Ectodermal cell (in vitro differentiated cells): ENCODE data around the gene DCLK2.
A peak's percentile ranks its signal among the peaks of the same experiment; 100 is the strongest.

Experiments
- H3K27ac ChIP-seq: 2 replicates; pipeline ENCODE4 v1.7.0; 2013; ENCODE audit warnings: mild to moderate bottlenecking, low read depth, low read length; ENCODE audit not compliant: insufficient read depth, poor library complexity, severe bottlenecking
- H3K27me3 ChIP-seq: 2 replicates; pipeline ENCODE4 v1.7.0; 2013; ENCODE audit warnings: mild to moderate bottlenecking, low read length; ENCODE audit not compliant: insufficient read depth, control insufficient read depth, poor library complexity, severe bottlenecking
- H3K36me3 ChIP-seq: one replicate; pipeline ENCODE4 v1.7.0; 2013; ENCODE audit warnings: low read length; ENCODE audit not compliant: control insufficient read depth, insufficient read depth
- H3K4me1 ChIP-seq: one replicate; pipeline ENCODE4 v1.7.0; 2013; ENCODE audit warnings: low read length; ENCODE audit not compliant: control insufficient read depth, insufficient read depth
- H3K4me3 ChIP-seq: 2 replicates; pipeline ENCODE4 v1.7.0; 2013; ENCODE audit warnings: low read depth, low read length, control low read depth; ENCODE audit not compliant: insufficient read depth
- H3K9me3 ChIP-seq: 2 replicates; pipeline ENCODE4 v1.7.0; 2013; ENCODE audit warnings: mild to moderate bottlenecking, low read length, moderate library complexity; ENCODE audit not compliant: control insufficient read depth
- WGBS, 2 experiments: methylation state at CpG; one replicate each; pipeline ENCODE4 v1.1.7; 2013; ENCODE audit warnings: missing lambda C conversion rate in 2 of 2; 5-methylcytosine and 5-hydroxymethylcytosine counted together

Gene DCLK2

GRCh38 chr4:150265806-150266205 is 187.6 kb downstream of the DCLK2 start:
- no peaks in the 10 kb centered on the region for H3K36me3 ChIP-seq
- no peak overlapping the region for H3K4me3 ChIP-seq
- H3K27ac ChIP-seq, result no peak overlapping the region
- H3K27me3 ChIP-seq, result no peaks in the 10 kb centered on the region
- 86 to 100% methylated on average over 1 of the region's 1 CpG for WGBS, 2 experiments
- no peaks in the 10 kb centered on the region for H3K9me3 ChIP-seq
- no peaks in the 10 kb centered on the region for H3K4me1 ChIP-seq

- no peak overlapping the region for H3K4me3 ChIP-seq
- WGBS, 2 experiments, result 83 to 92% methylated on average over 1 of the region's 1 CpG
- no peaks in the 10 kb centered on the region for H3K27me3 ChIP-seq
- H3K27ac ChIP-seq, result no peak overlapping the region
- no peaks in the 10 kb centered on the region for H3K9me3 ChIP-seq
- H3K4me1 ChIP-seq, result no peaks in the 10 kb centered on the region
- no peaks in the 10 kb centered on the region for H3K36me3 ChIP-seq
These were observed 190.2 kb downstream of the DCLK2 start for GRCh38 chr4:150268444-150268843.

- Histone ChIP-seq H3K27me3 (no peaks in the 10 kb centered on the region), H3K4me3 (no peak overlapping the region), H3K36me3 (no peaks in the 10 kb centered on the region), H3K4me1 (peaks cover 11% of the 10 kb centered on the region), H3K27ac (no peak overlapping the region), H3K9me3 (no peaks in the 10 kb centered on the region)
- WGBS, 2 experiments, result 68 to 72% methylated on average over 2 of the region's 2 CpGs
These were observed 200.0 kb downstream of the DCLK2 start for GRCh38 chr4:150278206-150278605.

- no peaks in the 10 kb centered on the region for H3K36me3 ChIP-seq
- H3K4me3 ChIP-seq, result no peak overlapping the region
- no peak overlapping the region for H3K27ac ChIP-seq
- no peaks in the 10 kb centered on the region for H3K27me3 ChIP-seq
- WGBS, 2 experiments, result 78 to 80% methylated on average over 9 of the region's 9 CpGs
- H3K9me3 ChIP-seq, result no peaks in the 10 kb centered on the region
- peaks cover 11% of the 10 kb centered on the region for H3K4me1 ChIP-seq
These were observed 202.0 kb downstream of the DCLK2 start for GRCh38 chr4:150280081-150280895.

- Histone ChIP-seq H3K36me3 (no peaks in the 10 kb centered on the region), H3K4me3 (no peak overlapping the region)
- WGBS, 2 experiments, result 91 to 97% methylated on average over 6 to 8 of the region's 8 CpGs
These were observed 202.7 kb downstream of the DCLK2 start for GRCh38 chr4:150280975-150281374.

DNA sequence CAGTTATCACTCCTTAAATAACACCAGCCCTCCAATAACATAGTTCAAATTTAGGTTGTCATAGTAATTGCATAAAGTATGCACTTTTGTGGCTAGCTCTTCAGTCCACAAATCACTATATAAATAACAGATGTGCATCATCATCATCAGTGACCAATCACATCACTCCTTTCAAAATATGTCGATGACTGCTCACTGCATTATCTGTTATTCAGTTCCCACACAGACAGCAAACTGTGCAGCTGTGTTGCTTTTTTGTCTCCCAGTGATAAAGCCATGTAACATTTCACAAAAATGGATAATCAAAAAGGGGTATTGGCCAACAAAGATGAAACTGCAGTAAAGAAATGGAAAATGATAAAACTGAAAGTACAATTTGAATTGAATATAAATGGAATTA is 205.4 kb downstream of the DCLK2 start:
- Histone ChIP-seq H3K27me3 (no peaks in the 10 kb centered on the region), H3K36me3 (no peaks in the 10 kb centered on the region), H3K27ac (no peak overlapping the region), H3K4me3 (no peak overlapping the region), H3K4me1 (peaks cover 11% of the 10 kb centered on the region), H3K9me3 (no peaks in the 10 kb centered on the region)
- 93 to 100% methylated on average over 1 of the region's 1 CpG for WGBS, 2 experiments

More at GRCh38 chr4:150280975-150281374, 202.7 kb downstream of the DCLK2 start:
- Histone ChIP-seq H3K9me3 (no peaks in the 10 kb centered on the region), H3K4me1 (peaks cover 11% of the 10 kb centered on the region), H3K27ac (no peak overlapping the region), H3K27me3 (no peaks in the 10 kb centered on the region)

- Histone ChIP-seq H3K27ac (no peak overlapping the region), H3K4me3 (no peak overlapping the region), H3K9me3 (no peaks in the 10 kb centered on the region), H3K27me3 (no peaks in the 10 kb centered on the region), H3K36me3 (no peaks in the 10 kb centered on the region), H3K4me1 (no peaks in the 10 kb centered on the region)
- 97 to 98% methylated on average over 6 of the region's 6 CpGs for WGBS, 2 experiments
These were observed 208.4 kb downstream of the DCLK2 start for GRCh38 chr4:150286656-150287055.

GRCh38 chr4:150289198-150289597 is 211.0 kb downstream of the DCLK2 start:
- H3K4me3 ChIP-seq, result no peak overlapping the region
- H3K9me3 ChIP-seq, result no peaks in the 10 kb centered on the region
- H3K36me3 ChIP-seq, result no peaks in the 10 kb centered on the region
- no peaks in the 10 kb centered on the region for H3K27me3 ChIP-seq
- H3K4me1 ChIP-seq, result no peaks in the 10 kb centered on the region
- H3K27ac ChIP-seq, result peak overlapping the region; percentile 6
- 92 to 95% methylated on average over 2 of the region's 2 CpGs for whole genome bisulfite sequencing, 2 experiments

DNA sequence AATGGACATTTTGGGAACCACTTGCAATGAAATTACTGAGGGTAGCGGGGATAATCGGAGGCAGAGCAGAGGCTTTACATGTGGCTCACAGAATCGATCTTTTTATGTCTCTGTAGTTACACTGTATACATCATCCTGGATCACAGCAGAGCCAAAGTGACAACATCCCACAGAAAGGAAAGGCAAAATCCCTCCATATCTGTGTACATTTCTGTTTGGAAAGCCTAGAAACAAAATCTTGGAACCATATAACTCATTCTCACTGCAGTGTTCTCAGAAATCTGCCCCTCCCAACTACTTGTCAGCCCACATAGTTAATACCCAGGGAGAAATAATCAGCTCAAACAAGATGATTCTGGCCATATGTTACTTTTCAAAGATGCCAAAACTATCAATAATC is 211.6 kb downstream of the DCLK2 start:
- Histone ChIP-seq H3K4me3 (no peak overlapping the region), H3K4me1 (no peaks in the 10 kb centered on the region), H3K27ac (no peak overlapping the region), H3K9me3 (no peaks in the 10 kb centered on the region), H3K36me3 (no peaks in the 10 kb centered on the region), H3K27me3 (no peaks in the 10 kb centered on the region)
- 92 to 94% methylated on average over 3 of the region's 3 CpGs for WGBS, 2 experiments

GRCh38 chr4:150297861-150298474 is 219.7 kb downstream of the DCLK2 start:
- Histone ChIP-seq H3K9me3 (no peaks in the 10 kb centered on the region), H3K27ac (no peak overlapping the region), H3K4me1 (no peaks in the 10 kb centered on the region), H3K27me3 (no peaks in the 10 kb centered on the region), H3K4me3 (no peak overlapping the region), H3K36me3 (no peaks in the 10 kb centered on the region)
- WGBS, 2 experiments, result 90 to 98% methylated on average over 1 of the region's 1 CpG
